Calu3 (cell line): Measurements from ENCODE around the gene UROC1. TPM values are rescaled to one million over a fixed set of nuclear protein-coding genes. Genes with fewer than 3 reads are reported as not detected.

Source experiments
- BruUV-seq: library from RNA; stranded (reverse); fragments of 400-500 nt; replicated peaks from 2 replicates; lab custom pipeline; 2021; lab: Mats Ljungman, UMichigan
- CTCF ChIA-PET: fragments of 300-600 bp; sonication (Branson Sonifier 250); formaldehyde crosslinking; loops from one replicate; lab custom pipeline; 2022; ENCODE audit warnings: antibody characterized with exemption; lab: Charles Lee
- DNase-seq: peaks from one replicate; pipeline ENCODE4 v3.0.0; 2022
- H3K27ac Mint-ChIP-seq: one replicate; pipeline ENCODE4 v1.8.0; 2022; ENCODE audit warnings: mixed read lengths; ENCODE audit not compliant: unreplicated experiment
- H3K27me3 Mint-ChIP-seq: one replicate; pipeline ENCODE4 v1.8.0; 2022; ENCODE audit warnings: mixed read lengths; ENCODE audit not compliant: unreplicated experiment
- H3K36me3 Mint-ChIP-seq: one replicate; pipeline ENCODE4 v1.8.0; 2022; ENCODE audit warnings: mild to moderate bottlenecking, moderate library complexity, mixed read lengths; ENCODE audit not compliant: insufficient read depth, unreplicated experiment
- H3K4me1 Mint-ChIP-seq: one replicate; pipeline ENCODE4 v1.8.0; 2022; ENCODE audit warnings: mild to moderate bottlenecking, low read depth, mixed read lengths; ENCODE audit not compliant: unreplicated experiment
- H3K4me3 Mint-ChIP-seq: one replicate; pipeline ENCODE4 v1.8.0; 2022; ENCODE audit warnings: mild to moderate bottlenecking, low read depth, moderate library complexity, mixed read lengths; ENCODE audit not compliant: unreplicated experiment
- H3K9me3 Mint-ChIP-seq: one replicate; pipeline ENCODE4 v1.8.0; 2022; ENCODE audit warnings: low read depth, mixed read lengths; ENCODE audit not compliant: unreplicated experiment
- CTCF ChIP-seq: fragments of 200-600 bp; IDR thresholded peaks from one replicate; pipeline ENCODE4 v1.8.0; 2022; ENCODE audit warnings: antibody characterized with exemption; ENCODE audit not compliant: unreplicated experiment
- intact Hi-C: fragments of 100-400 bp; cut with micrococcal nuclease; formaldehyde crosslinking; loops from one replicate; pipeline ENCODE4 v1.10.0; 2022; ENCODE audit not compliant: unreplicated experiment
- total RNA-seq: library from RNA; stranded (reverse); gene quantifications from 2 replicates; pipeline ENCODE4 v1.2.3, GENCODE V29; 2022

Gene UROC1
- total RNA-seq, 1 experiment from 2014 or later, result not detected

- H3K4me3 Mint-ChIP-seq, result peak within 1 kb of the TSS; percentile 68
- intact Hi-C loops, result loop anchor here (1.0 to 10.0 kb wide), 4 partner anchors 93 to 1018 kb away; partner anchors contain the start of gene TXNRD3
- peaks cover 65% of the 10 kb centered on the region for H3K27me3 Mint-ChIP-seq
- peak; percentile 2 for TF ChIP-seq CTCF
- CTCF ChIA-PET, result interaction anchor here (0.7 to 1.3 kb wide), 3 partner anchors 14 to 145 kb away, joined by 3 to 4 read pairs (median 3); no protein-coding TSS in a partner anchor
- BruUV-seq, result no TSS peak
- no peaks in the 10 kb centered on the region for H3K36me3 Mint-ChIP-seq
- peaks cover 14% of the 10 kb centered on the region for H3K4me1 Mint-ChIP-seq
- peak; percentile 83 for DNase-seq
- no peak within 1 kb of the TSS for H3K27ac Mint-ChIP-seq
- H3K9me3 Mint-ChIP-seq, result no peaks in the 10 kb centered on the region
Measured at GRCh38 chr3:126523745-126524428, 6.3 kb upstream of the UROC1 start, which contains the start of gene CHST13. Gene CHST13 (plus strand): TSS chr3:126524155. CDS start chr3:126524333, 178 bp downstream.

- H3K4me3 Mint-ChIP-seq, result no peak overlapping the region
- intact Hi-C loops, result loop anchor here (5.0 to 10.0 kb wide), 3 partner anchors 132 to 1020 kb away; partner anchors contain the start of gene TXNRD3
- no peak overlapping the region for H3K27ac Mint-ChIP-seq
- peak; percentile 98 for TF ChIP-seq CTCF
- DNase-seq, result peak; percentile 82
- CTCF ChIA-PET, result interaction anchor here (1.3 to 1.4 kb wide), 2 partner anchors 32 to 50 kb away, joined by 3 to 4 read pairs; no protein-coding TSS in a partner anchor
- no peaks in the 10 kb centered on the region for H3K9me3 Mint-ChIP-seq
- BruUV-seq, result no TSS peak
- no peaks in the 10 kb centered on the region for H3K4me1 Mint-ChIP-seq
- H3K36me3 Mint-ChIP-seq, result no peaks in the 10 kb centered on the region
- peaks cover 80% of the 10 kb centered on the region for H3K27me3 Mint-ChIP-seq
Measured at GRCh38 chr3:126522363-126522788, 4.8 kb upstream of the UROC1 start.

GRCh38 chr3:126521122-126521891 lies 3.7 kb upstream of the UROC1 start:
- Mint-ChIP-seq H3K36me3 (no peaks in the 10 kb centered on the region), H3K27ac (no peak overlapping the region), H3K4me1 (no peaks in the 10 kb centered on the region), H3K9me3 (no peaks in the 10 kb centered on the region), H3K27me3 (peaks cover 83% of the 10 kb centered on the region), H3K4me3 (no peak overlapping the region)
- no peak for TF ChIP-seq CTCF
- BruUV-seq, result no TSS peak
- intact Hi-C loops, result loop anchor here (5.0 to 10.0 kb wide), 3 partner anchors 133 to 1021 kb away; partner anchors contain the start of gene TXNRD3
- CTCF ChIA-PET, result interaction anchor here (0.6 kb wide), 1 partner anchor 153 kb away, joined by 3 read pairs; no protein-coding TSS in a partner anchor
- no peak for DNase-seq
